22Rv1 (cell line): ENCODE results near the gene MAP2.

Source experiments
- H3K27ac ChIP-seq: fragments of 450-650 bp; 2 replicates; pipeline ENCODE4 v1.5.1; 2017
- CTCF ChIP-seq: fragments of 450-650 bp; IDR thresholded peaks from 2 replicates; pipeline ENCODE4 v1.5.1; 2017; ENCODE audit warnings: mild to moderate bottlenecking
- ZFX ChIP-seq: fragments of 450-650 bp; IDR thresholded peaks from 2 replicates; pipeline ENCODE4 v1.6.1; 2017; ENCODE audit warnings: antibody characterized with exemption, borderline replicate concordance

MAP2 gene

GRCh38 chr2:209773377-209773776 lies 349.5 kb downstream of the MAP2 start:
- H3K27ac ChIP-seq: no peak overlapping the region

More at GRCh38 chr2:209773377-209773776, 349.5 kb downstream of the MAP2 start:
- TF ChIP-seq CTCF: no peak
- TF ChIP-seq ZFX: no peak
